NT2/D1 (cell line): ENCODE measurements around the gene TTLL11.

Experiments
- SUZ12 ChIP-seq: IDR thresholded peaks from 2 replicates; pipeline ENCODE4 v1.6.1; 2011; ENCODE audit not compliant: insufficient read length, insufficient read depth; ENCODE audit errors: extremely low read depth
- YY1 ChIP-seq: IDR thresholded peaks from 2 replicates; pipeline ENCODE4 v1.6.1; 2011; ENCODE audit not compliant: insufficient read length, insufficient read depth
- ZNF274 ChIP-seq: IDR thresholded peaks from 2 replicates; pipeline ENCODE4 v1.6.1; 2011; ENCODE audit warnings: mild to moderate bottlenecking, low read depth, low read length

GRCh38 chr9:122016744-122017143 lies 76.4 kb downstream of the TTLL11 start:
- TF ChIP-seq YY1 (no peak), ZNF274 (no peak), SUZ12 (no peak)
